PC-3 (cell line): ENCODE data around the gene CHI3L1.

ENCODE experiments used
- EZH2 ChIP-seq: fragments of 300-600 bp; sonication (generic); IDR thresholded peaks from one replicate; pipeline ENCODE4 v1.6.1; 2017; ENCODE audit warnings: antibody characterized with exemption, mild to moderate bottlenecking, low read length; ENCODE audit not compliant: unreplicated experiment
- EZH2phosphoT487 ChIP-seq: fragments of 300-600 bp; sonication (generic); IDR thresholded peaks from 2 replicates; pipeline ENCODE4 v1.6.1; 2018; ENCODE audit warnings: mild to moderate bottlenecking, antibody characterized with exemption, low read length, borderline replicate concordance
- TF ChIP-seq, protein P1 (sequence below): fragments of 300-600 bp; sonication (generic); conservative IDR thresholded peaks from 2 replicates; pipeline ENCODE4 v1.5.1; 2017; ENCODE audit warnings: antibody characterized with exemption, low read depth, mild to moderate bottlenecking, low read length

DNA sequence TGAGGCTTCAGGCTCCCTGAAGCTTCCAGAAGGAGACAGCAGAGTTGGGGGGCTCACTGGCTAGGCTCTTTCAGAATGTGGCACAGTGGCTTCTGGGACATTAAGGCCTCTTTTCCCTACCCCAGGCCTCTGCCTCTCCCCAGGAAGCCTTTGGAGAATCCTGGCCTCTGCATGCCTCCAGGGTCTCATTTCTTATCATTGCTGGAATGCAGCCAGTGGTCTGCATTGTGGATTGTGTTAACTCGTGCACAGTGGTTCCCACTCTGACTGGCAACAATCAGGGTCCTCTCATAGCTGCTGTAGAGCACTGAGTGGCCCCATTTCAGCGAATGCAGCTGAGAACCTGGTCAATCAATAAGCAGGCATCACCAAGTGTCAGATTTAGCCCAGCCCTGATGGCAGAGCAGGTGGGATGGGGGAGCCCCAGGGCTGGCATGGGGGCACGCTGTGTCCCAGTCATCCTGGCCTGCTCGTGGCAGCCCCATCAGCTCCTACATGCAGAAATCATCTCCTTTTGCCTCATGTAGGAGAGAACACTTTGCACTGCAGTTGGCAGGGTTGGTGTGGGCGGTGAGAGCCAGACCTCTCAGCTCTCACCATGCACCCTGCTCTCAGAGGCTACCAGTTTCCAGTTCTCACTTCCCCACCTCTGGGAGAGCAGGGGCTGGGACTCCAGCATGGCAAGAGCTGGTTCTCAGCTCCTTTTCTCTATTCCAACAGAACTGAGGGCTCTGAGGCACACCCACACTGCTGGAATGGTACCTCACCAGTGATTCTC, 45.6 kb downstream of the CHI3L1 start:
- TF ChIP-seq, protein P1, sequence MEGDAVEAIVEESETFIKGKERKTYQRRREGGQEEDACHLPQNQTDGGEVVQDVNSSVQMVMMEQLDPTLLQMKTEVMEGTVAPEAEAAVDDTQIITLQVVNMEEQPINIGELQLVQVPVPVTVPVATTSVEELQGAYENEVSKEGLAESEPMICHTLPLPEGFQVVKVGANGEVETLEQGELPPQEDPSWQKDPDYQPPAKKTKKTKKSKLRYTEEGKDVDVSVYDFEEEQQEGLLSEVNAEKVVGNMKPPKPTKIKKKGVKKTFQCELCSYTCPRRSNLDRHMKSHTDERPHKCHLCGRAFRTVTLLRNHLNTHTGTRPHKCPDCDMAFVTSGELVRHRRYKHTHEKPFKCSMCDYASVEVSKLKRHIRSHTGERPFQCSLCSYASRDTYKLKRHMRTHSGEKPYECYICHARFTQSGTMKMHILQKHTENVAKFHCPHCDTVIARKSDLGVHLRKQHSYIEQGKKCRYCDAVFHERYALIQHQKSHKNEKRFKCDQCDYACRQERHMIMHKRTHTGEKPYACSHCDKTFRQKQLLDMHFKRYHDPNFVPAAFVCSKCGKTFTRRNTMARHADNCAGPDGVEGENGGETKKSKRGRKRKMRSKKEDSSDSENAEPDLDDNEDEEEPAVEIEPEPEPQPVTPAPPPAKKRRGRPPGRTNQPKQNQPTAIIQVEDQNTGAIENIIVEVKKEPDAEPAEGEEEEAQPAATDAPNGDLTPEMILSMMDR: no peak
- TF ChIP-seq EZH2phosphoT487 (no peak), EZH2 (no peak)
